ENCODE measurements around the gene SLC16A10.
A peak's percentile ranks its signal among the peaks of the same experiment; 100 is the strongest.
"Not testable (repeated sequence)": the region's sequence is repeated elsewhere in the genome, so short reads cannot be mapped to it uniquely, and the experiment has no call there.

SLC16A10 gene

GRCh38 chr6:111221804-111222203 is 134.5 kb downstream of the SLC16A10 start:
- no peak for DNase-seq

- no peak for DNase-seq
These were observed 135.0 kb downstream of the SLC16A10 start for GRCh38 chr6:111222341-111222740.

GRCh38 chr6:111228094-111228493 is 140.8 kb downstream of the SLC16A10 start:
- DNase-seq: no peak

- DNase-seq: no peak
These were observed 143.2 kb downstream of the SLC16A10 start for GRCh38 chr6:111230351-111231089.

DNA sequence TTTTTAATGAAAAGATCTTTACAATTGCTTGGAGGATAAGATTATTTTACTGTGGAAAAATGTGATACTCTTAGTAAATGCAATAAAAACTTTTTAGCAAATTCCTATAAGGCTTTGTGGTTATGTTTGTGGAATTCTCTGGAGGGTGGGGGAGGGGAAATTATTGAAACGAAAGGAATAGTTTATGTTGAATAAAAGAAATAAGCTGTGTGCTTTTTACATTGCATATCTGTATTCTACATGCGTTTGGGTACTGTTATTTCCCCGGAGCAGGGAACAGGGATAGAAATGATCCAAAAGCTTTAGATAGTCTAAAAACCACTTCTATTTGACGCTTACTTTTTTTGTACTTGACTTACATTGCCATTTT is 143.8 kb downstream of the SLC16A10 start:
- DNase-seq: no peak

- DNase-seq: no peak
These were observed 150.5 kb downstream of the SLC16A10 start for GRCh38 chr6:111237852-111238251.

- no peak for DNase-seq
These were observed 151.3 kb downstream of the SLC16A10 start for GRCh38 chr6:111238464-111239119.

DNA sequence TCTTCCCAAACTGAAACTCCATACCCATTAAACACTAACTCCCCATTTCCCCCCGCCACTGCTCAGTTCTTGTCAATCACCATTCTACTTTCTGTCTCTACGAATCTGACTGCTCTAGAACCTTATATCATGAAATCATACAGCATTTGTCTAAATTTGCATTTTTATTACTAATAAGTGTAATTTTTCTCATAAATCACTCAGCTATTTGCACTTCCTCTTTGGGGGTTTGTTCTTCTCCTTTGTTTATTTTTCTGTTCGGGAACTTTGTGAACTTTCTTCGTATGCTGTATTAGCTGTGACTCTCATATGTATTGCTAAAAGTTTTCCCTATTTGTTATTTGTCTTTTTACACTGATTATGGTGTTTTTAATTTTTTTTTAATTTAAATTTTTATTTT is 152.2 kb downstream of the SLC16A10 start:
- no peak for DNase-seq

- no peak for DNase-seq
These were observed 155.1 kb downstream of the SLC16A10 start for GRCh38 chr6:111242452-111242851.

DNA sequence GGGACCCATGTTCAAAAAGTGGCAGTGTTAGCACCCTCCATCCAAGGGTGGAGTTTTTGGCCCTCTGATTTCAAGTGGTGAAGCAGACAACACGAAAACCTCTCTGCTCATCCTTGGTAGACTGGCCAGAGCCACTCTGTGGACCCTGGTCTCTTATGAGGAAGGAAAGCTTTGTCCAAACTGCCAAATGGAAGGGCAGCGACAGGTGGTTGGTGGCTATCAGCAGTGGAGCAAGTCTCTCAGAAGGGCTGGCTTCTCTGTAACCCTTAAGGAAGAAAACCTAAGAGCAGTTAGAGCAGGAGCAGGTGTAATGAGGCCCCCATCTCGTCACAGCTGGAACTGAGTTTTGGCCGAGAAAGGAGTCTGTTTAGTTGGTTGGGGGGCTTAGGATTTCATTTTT is 155.8 kb downstream of the SLC16A10 start:
- DNase-seq: no peak

DNA sequence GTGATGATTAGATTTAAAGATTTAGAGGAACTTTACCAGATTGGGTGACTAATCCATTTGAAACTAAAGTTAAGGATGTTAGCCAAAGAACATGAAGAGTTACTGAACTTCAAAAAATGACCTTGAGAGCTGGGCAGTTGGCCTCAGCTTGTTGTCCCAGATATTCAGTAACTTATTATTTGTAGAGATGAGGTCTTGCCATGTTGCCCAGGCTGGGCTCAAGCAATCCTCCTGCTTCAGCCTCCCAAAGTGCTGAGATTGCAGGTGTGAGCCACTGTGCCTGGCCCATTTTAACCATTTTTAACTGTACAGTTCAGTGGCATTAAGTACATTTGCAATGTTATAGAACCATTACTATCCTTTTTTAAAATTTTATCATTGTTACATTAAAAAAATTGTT is 161.5 kb downstream of the SLC16A10 start:
- no peak for DNase-seq

DNA sequence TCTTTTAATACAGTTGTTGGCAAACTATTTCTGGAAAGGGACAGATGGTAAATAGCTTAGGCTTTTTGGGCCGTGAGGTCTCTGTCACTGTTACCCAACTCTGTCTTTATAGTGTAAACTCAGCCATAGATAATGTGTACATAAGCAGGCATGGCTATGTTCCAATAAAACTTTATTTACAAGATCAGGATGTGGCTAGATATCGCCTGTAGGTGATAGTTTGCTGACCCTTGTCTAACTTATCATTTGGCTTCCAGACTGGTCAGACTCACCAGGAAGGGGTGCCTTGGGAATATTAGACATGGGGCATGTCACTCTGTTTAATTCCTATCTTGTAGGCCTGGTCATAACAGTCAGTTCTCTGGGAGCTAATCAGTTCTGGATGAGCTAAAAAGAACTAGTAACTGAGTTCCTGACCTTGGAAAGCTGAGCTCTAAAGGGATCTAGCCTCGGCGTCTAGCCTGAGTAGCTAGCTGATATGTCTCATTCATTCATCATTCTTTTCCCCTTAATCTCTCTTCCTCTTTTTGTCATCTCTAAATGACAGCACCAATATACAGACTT is 163.6 kb downstream of the SLC16A10 start:
- no peak for DNase-seq

DNA sequence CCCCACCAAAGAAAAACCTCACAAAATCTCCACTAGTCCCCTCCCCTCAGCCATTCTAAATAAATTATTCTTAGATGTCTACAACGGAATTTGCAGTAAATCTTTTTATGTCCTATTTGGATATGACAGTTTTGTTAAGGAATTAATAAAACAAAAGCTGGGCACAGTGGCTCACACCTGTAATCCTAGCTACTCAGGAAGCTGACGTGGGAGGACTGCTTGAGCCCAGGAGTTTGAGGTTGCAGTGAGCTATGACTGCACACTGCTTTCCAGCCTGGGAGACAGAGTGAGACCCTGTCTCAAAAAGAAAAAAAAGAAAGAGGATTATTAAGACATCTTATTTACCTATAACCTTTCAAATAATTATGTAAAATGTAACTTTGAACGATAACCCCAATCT is 165.4 kb downstream of the SLC16A10 start:
- DNase-seq: no peak

- no peak for DNase-seq
These were observed 166.9 kb downstream of the SLC16A10 start for GRCh38 chr6:111254004-111254778.

- DNase-seq: no peak
These were observed 167.5 kb downstream of the SLC16A10 start for GRCh38 chr6:111254779-111255166.

GRCh38 chr6:111255838-111256237 is 168.5 kb downstream of the SLC16A10 start:
- DNase-seq: not testable (repeated sequence)

DNA sequence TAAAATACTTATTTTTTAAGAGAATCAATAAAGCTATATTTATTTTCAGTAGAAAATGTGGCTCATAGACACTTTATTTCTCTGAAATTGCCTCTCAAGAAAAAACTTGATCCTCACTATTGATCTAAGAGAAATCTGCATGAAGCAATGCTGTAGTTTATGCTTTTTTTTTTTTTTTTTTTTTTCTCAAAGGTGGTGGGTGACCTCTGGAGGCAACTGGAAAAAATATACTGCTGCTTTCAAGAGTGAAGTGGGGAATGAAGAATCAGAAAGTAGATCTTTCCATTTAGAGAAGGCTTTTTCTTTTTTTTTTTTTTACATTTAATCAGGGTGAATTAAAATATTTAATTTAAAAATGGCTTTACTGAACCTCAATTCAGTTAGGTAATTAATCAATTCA is 169.3 kb downstream of the SLC16A10 start:
- no peak for DNase-seq

DNA sequence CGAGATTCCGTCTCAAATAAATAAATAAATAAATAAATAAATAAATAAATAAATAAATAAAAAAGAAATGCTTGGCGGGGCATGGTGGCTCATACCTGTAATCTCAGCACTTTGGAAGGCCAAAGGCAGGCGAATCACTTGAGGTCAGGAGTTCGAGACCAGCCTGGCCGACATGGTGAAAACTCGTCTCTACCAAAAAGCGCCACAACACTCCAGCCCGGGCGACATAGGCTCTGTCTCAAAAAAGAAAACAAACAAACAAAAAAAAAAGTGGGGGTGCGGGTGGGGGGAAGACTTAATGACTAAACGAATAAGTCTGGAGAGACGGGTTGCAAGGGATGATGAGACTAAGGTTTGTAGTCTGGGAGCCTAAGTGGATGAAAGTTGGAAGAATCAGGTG is 170.7 kb downstream of the SLC16A10 start:
- no peak for DNase-seq

DNA sequence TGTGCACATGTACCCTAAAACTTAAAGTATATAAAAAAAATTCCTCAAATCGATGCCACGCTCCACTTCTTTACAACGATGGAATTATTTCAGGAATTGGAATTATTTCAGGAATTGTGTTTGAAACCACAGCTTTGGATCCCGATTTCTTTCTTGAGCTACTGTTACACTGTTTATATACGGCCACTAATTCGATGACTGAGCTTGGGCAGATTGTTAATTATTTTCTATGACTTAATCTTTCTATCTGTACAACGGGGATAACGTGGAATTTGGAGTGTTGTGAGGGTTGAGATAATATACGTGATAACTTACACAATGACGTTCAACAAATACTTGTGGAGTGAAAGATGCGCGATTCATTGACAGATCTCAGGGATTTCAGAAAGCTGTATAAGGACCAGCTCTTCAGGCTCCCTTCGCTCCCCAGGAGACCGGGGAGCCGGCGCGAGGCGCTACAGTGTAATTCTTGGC is 171.3 kb downstream of the SLC16A10 start:
- DNase-seq: no peak

DNA sequence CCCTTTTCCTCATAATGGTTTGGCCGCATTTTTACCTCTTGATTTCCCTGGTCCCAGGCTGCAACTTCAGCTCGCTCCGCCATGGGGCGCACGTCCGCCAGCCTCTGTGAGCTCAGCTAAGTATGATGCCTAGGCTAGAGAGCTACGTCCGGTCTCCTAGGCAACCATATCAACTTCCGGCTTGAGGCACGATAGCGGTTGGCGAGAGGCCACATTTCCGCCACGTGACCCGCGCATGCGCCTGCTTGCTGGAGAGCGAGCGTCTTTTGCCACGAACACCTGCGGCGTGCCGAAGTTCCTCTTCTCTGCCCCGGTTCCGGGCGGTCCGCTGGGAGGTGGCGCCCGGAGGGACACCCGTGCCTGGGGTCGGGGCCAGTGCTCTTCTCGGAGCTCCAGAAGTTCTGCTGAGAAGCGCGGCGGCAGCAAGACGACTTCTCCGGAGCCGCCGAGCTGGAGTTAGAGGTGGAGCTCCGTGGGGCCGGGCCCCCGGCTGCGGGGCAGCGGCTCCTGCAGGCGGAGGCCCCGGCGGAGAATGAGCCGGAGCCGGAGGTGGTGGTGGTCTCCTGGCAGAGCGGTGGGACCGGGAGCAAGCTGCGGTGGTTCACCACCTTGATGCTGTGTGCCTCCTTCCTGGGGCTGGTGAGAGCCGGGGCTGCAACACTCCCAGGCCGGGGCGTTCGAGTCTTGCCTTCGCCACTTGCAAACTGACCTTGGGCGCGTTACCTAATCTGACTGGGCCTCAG is 172.0 kb downstream of the SLC16A10 start:
- DNase-seq: peak; percentile 98

GRCh38 chr6:111260570-111261298 is 173.4 kb downstream of the SLC16A10 start:
- no peak for DNase-seq

DNA sequence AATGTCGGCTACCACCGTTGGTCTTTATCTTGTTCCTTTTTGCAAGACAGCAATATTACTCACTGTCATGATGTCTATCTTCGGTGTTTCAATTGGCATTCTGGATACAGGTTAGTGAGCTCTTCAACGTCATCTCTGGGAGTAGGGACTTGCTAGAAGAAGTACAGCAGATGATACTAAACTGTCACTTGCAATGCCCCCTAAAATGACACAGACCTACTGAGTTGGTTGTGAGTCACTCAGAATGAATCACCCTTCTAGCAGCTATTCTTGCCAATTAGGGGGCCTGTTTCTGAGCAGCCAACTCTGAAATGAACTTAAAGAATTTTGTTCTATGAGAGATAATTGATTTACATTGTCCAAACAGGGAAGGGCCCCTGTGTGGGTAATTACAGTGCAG is 176.5 kb downstream of the SLC16A10 start:
- no peak for DNase-seq

Measured in NCI-H1092 treated with DMSO at 0.1 percent for 48 hours (cell line).